NCI-H146 (cell line): Measurements from ENCODE around the gene UBL7.

Experiments
- DNase-seq: peaks from one replicate; lab custom pipeline; 2025; lab: John Stamatoyannopoulos, UW

UBL7 gene

DNA sequence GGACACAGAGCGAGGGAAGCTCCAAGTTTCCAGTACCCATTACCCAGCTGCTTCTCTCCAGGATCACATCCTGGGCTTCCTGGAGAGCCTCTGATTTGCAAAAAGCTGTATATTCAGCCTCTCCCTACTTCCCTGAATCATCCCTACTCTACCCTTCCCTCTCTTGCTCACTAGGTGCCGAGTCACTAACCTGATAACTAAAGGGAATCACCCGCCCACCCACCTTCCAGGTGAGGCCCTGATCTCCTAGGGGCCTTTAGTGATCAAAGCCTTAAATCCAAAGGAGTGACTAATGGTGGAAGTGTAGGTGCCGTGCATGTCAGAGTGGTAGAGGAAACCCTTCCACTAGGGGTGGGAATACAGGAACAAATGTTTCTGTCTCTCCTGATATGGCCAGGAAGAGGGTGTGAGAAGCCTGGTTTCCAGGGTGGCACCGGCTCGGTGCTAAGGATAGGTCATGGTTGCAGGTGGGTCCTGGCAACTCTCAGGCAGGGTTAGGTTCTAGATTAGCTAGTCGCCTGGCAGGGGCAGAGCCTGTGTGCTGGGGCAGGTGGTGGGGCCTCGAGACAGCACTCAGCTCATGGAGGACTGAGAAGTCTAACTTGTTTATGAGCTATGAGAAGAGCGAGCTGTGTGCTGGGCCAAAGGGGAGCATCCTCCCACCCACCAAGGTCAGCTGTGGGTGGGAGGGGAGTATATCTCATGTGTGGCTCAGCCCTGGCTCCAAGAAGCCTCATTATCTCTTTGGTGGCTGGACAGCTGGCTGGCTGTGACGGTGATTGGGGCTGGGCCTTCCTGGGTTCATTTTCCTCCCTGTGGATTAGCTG is 37.3 kb downstream of the UBL7 start:
- no peak for DNase-seq

DNA sequence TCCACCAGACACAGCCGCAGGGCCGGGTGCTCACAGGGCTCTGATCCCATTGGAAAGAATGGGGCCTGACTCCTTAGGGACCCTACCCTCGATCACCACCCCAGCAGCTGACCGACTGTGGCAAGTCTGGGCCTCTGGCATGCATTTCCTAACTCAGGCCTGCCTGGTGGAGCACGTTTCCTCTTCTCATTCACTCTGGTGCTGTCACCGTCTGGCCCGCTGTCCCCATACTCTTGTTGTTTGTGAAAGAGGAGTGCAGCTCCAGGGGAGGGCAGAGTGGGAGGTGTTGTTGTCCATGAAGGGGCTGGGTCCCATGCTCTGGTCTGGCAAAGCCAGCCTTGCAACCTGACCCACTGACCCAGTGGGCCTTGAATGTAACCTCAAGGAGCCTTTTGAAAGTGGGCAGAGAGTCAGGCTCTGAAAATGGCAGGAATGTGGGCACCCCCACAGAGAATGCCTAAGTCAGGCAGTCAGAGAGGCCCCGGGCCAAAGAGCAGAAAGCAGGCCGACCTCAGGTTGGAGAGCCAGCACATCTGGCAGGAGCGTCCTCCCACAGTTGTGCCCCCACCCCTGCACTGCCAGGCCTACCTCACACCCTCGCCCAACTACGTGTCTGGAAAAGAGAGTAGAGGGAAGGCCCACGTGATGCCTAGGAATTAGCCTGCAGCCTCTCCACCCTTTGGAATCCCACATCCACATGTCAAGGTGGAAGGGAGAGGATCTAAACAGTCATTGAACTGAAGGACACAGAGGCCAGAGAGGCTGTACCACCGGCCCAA is 38.1 kb downstream of the UBL7 start:
- DNase-seq = no peak

DNA sequence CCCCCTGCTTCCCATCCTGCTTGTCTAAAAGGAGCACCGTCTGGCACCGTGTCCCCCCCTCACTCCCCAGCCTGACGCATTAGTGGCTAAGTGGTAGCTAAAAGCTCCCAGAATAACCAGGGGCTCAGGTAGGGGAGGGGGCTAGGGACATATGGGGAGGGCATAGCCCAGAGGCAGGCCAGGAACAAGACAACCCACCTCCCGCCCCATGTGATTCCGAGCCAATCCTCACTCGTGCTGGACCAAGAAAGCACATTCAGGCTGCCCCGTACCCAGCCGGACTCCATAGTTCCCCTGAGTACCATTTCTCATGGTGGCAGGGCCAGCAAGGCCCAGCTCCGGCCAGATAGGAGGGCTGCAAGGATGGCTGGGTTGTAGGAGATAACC is 38.7 kb downstream of the UBL7 start:
- no peak for DNase-seq

DNA sequence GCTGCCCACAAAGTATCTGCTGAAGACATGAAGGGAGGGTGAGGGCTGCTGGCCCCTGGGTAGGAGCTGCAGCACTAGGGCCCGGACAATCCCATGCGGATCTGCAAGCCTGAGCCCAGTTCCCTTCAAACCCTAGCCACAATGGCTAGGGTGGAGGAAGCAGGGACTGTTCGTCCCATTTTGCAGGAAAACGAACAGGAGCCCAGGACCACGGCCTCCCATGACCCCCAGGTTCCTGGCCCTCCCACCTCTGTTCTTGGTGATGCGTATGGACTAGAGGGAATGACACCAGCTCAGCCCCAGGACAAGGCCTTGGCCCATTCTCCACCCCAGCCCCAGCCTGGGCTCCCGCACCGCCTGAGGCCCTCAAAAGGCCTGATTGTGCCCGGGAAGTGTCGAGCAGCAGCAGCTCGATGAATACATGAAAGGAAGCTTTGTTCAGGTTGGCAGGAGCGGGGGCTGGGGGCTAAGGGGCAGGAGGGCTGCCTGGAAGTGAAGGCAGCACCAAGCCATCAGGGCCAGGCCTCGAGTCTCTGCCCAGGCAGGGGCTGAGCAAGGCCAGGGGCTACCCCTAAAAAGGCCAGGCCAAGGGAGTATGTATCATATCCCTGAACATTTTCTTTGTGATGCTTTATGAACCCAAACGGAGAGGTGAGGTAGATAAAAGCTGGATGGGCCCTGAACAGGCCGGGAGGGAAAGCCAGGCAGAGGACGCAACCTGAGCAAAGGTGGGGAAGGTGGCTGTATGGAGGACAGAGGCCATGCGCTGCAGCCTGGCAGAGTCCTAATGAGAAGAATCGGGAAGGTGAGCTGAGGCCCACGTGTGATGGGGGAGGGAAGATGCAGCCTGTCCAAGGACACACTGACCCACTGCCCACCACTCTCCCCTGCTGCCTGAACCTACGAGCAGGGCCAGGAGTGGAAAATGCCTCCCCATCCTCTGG is 39.4 kb downstream of the UBL7 start:
- no peak for DNase-seq

DNA sequence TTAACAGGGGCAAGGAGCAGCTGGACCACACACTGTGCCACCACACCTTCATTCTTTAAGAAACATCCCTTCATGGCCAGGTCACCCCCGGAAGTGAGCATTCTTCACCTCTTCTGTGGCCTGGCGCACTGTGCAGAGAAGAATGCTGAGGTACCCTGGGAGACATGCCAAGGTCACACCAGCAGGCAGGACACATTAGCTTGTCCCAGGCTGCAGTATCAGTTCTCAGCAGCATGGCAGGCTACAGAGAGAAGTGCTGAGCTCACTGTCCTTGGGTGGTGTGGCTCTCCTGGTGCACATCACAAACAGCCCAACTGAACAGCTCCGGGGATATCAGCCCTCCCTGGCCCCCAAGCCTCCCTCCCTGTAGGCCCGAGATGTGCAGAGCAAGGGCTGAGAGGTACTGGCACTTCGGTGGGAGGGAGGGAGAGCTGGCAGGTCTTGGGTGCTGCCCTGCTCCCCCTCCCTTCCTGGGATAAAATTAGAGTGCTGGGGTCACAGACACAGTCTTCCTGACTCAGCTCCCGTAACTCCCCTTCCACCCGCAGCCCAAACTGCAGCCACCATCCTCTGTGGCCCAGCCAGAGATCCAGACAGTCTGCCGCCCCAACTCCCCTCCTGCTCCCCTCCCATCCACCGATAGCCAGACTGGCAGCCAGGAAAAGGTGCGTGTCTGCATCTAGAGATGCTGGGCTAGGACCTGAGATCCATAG is 40.6 kb downstream of the UBL7 start:
- no peak for DNase-seq

DNA sequence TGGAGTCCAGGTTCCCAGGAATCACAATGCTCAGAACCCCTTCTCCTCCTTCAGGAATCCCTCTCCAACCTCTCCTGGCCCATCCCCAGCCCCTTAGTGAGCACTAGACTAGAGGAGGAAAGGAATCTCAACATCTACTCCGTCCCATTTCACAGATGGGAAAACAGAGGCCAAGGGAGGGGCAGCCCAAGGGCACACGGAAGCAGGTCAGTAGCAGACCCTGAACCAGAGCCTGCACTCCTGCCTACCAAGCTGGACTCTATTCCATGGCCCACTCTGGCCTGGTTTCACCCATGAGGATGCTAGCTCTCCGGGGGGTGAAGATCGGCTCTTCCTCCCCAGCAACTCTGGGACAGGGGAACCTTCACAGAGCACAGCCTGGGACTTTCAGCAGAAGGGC is 41.5 kb downstream of the UBL7 start:
- no peak for DNase-seq

DNA sequence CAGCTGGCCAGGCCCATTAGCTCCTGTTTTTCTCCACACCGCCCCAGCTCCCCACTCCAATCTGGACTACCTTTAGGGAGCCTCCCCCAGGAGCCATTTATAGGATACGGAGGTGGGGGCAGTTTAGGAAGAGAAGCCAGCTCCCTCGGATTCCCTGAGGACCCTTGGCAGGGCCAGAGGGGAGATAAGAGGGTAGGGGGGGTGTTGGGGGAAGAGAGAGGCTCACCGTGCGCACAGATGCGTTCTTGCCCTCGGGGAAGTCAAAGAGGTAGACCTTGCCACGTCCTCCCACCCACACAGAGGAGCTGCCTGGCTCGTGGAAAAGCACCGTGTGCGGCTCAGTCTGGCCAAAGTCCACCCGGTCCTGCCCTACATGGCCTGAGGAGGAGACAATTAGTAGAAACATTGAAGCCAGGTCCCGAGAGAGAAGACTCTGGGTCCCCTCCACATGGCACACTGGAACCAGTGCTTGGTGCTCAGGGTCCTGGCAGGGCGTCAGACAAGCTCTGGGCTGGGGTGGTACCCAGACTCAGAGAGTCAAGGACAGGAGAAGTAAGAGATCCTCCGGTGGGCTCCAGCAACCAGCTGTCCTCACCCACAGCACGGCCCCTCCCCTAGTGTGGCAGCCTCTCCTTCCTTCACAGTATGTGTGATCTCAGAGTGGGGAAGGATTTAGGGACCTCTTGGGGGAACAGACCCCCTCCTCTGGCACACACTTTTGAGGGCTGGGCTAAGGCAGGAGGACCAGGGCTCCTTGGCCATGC is 42.2 kb downstream of the UBL7 start:
- no peak for DNase-seq

DNA sequence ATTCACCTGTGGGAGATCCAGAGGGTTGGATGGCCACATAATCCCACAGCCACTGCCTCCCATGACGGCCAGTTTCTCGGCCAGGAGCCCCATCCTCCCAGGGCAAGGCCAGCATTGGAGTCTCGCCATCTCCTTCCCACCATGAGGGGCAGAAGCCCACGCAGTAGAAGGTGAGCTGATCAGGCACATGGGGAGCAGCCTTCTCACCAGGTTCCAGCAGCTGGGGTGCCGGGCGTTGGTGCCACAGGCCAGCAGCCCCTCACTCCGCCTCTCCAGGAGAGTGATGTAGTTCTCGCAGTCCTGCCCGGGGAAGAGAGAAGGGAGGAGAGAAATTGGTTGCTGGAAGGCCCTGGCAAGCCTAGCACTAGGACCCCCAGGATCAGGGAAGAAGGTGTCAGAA is 43.3 kb downstream of the UBL7 start:
- DNase-seq = no peak

DNA sequence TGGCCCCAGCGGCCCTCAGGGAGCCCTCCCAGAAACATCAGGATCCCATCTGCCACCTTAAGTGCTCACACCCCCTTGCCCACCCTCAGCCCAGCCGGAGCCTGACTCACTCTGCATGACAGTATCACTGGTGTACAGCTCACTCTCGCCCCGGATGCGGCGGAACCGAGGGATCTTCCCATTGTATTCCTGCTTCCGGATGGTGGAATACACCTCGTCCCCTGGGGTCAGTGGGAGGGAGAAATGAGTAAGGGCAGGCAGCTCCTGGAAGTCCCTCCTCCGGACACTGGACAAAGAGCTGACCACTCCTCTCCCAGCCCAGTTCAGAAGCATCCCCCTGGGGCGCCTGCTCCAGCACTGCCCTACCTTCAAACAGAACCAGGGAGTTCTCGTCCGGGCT is 43.7 kb downstream of the UBL7 start:
- DNase-seq = no peak

DNA sequence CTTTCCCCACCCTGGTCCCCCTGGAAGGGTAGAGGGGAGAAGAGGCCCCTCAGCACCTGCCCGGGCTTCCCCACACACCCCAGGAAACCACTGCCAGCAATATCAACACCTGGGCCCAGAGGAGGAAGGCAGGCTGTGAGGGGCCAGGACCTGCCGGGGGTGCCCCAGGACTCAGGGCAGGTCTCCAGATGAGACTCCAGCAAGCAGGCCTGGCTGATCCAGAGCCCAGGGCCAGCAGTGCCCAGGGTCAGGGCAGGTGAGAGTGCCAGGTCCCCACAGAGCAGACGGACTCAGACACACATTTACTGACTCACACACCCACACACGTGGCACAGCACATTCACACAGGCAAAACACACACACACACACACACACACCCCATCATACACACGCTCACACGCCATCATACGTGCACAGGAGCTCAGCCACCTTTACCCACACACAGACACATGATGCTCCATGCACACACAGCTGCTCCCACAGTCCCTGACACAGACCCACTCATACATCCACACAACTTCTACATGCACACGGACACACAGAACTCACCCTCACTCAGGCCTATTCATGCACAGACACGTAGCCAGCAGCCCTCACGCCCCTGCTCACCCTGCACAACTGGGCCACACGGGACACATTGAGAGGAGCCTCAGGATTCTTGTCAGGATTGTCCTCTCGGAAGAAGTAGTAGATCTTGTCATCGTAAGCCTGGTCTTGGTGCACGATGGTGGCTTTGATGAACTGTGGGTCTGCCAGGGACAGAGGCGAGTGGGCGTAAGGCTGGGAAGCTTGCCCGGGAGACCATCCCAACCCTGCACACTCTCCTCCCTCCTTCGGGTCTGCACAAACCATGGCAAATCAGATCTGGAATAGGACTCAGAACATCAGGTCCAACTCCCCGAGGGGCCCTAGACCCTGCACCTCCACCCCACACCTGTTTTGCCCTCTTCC is 44.7 kb downstream of the UBL7 start:
- DNase-seq = no peak

DNA sequence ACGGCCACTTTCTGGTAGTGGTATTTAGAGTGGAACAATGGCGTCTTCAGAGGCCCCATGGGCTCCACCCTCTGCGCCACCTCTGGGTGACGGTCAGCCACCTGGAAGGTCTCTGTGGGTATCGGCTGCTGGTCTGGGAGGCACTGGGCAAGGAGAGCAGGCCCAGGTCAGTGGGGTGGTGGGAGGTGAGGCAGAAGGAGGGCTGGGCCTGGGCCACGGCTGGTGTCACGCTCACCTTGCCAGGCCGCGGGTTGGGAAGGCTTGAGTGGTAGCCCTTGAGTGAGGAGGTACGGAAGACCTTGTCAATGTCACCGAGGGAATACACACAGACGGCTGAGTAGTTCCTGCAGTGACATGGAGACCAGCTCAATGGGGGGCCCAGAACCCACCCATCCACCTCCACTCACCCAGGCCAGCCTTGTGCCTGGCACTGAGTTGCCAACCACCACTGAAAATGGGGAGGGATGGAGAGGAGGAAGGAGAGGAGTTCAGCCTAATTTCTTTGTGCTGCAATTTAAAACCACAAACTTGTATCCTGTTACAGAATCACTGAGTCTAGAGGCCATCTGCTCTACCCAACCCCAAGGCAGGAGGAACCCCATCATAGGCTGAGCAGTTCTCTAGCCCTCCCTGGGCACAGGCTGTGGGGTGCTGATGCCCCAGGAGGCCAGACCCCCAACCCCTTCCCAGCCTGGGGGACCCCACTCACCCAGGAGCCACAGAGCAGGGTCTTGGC is 46.2 kb downstream of the UBL7 start:
- DNase-seq = no peak

DNA sequence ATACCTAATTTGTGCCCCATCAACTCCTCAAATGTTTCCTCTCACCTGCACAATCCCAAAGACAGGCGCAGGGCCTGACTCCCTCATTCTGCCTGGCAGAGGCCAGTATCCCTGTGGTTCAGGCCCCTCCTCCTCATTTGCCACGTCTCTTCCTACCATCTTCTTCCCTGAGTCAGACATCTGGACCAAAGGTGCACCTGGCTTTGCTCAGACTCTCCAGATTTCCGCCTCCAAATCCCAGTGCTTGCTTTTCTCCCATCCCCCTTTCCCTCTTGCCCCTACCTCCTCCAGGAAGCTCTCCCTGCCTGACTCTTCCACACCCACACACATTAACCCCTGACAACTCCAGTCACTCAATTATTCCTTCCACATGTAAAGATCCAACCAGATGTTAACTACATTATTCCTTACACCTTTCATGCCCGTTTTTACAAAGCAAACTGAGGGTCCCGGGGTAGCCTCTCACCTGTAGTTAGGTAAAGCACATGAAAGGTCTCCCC is 46.8 kb downstream of the UBL7 start:
- no peak for DNase-seq

DNA sequence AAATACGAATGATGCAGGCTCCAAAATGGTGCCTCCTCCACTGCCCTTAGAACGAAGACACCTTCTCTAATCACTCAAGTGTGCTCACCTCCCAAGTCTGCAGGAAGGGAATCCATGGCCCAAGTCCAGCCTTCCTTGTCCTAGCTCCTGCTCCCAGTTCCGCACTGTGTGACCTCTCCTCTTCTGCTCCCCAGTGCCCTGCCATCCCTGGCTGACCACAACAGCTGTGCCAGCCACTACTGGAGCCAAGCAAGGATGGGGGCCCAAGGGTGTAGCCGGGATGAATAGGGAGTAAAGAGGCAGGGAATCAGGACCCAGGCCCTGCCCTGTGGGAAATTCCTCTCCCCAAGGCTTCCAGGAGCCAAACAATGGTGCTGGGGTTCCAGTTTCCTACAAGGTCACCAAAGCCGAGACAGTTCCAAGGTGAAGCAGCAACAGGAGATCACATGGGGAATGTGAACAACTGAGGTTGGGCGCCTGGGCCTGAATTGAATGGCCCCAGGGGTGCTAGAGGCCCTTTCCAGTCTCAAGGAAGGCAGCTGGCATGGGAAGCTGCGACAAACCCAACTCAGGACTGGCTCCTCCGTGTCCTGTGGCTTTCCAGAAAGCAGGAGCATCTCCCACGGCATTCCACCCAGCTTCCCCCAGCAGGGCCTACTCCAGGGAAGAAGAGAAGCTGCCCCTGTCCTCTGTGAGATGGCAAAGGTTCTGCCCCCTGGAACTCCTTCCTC is 47.4 kb downstream of the UBL7 start:
- no peak for DNase-seq

DNA sequence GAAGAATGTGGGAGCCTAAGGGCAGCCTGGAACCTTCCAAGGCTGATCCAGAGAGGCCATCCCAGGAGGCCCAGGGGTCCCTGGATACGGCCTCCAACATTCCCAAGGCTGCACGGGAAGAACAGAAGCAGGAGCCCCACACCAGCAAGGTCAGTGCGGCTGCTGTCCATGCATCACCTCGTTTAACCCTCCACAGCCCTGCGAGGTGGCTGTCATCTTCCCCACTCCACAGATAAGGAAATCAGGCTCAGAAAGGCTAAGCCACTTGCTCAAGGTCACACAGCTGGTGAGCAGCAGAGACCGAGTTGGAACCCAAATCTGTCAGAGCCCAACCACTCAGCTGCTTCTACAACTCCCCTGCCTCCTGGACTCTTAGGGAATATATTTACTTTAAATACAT is 48.8 kb downstream of the UBL7 start:
- DNase-seq = no peak

DNA sequence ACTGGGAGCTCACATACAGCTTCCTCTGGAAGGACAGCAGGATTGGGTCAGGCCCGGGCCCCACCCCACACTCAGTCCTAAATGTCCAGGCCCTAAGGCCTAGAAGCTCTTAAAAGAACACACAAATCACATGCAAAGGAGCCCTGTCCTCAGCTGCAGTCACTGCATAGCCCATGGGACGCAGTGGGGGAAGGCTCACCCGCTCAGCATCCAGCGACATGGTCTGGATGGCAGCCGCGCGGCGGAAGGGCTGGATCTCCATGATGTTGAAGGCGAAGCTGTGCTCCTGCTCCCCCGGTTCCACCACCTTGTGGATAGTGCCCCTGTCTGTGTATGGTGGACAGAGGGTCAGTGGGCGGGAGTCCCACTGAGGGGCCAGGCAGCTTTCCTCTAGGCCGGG is 49.3 kb downstream of the UBL7 start:
- DNase-seq = no peak

DNA sequence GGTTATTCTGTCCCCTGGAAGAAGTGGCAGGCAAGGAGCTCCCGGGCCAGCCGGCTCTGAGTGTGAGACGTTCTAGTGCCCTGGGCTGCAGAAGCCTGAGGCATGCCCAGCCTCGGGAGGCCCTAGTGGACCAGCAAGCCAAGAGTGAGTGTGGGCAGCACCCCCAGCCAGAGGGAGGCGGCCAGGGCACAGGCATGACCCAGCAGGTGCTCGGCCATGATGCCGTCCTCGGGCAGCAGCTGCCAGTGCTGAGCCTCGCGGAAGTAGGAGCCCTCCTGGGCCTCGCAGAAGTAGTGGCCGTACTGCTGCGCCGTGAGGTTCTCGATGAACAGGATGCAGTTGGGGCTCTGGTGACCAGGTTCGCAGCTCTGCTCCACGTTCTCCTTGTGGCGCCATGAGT is 50.5 kb downstream of the UBL7 start:
- DNase-seq = no peak

DNA sequence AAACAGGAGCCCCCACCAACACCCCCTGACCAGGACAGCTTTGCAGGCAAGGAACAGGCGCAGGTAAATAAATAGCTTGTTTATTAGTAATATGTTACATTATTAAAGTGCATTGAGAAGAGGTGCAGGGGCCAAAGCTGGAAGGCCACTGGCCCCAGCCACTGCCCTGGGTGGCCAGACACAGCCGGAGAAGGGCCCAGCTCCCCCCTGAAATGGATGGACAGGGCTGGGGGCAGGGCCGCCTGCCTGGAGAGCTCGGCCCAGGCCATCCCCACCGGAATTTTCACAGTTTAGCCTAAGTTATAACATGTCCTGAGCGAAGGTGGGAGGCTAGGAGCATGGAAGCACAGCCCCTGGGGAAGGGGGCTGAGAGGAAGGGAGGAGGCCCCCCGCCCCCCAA is 51.7 kb downstream of the UBL7 start:
- DNase-seq = no peak

DNA sequence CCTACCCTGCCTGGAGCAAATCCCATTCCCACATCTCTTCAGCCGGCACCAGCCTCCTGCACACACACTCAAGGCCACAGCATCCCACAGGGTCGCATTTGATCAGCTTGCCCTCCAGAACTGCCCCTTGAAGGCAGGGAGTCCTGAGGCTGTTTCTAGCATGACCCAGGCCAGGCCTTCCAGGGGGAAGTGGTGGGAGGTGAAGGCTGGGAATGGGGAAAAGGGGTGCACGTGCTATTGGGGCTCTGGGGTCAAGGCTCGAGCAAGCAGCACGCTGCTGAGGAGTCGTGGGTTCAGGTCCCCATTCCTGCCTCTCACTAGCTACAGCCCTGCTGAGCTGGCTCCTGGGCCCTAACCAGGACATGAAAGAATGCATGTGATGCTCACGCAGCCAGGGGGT is 52.1 kb downstream of the UBL7 start:
- no peak for DNase-seq
